Measurements from ENCODE around the gene AKAP13.

GRCh38 chr15:85389772-85390171, 9.4 kb downstream of the AKAP13 start:
- TF ChIP-seq POLR2AphosphoS5 (IDR thresholded peaks at IDR 0.05) (no peak), CTCF (IDR thresholded peaks at IDR 0.05; ENCODE audit: poor library complexity, severe bottlenecking) (no peak), EZH2 (IDR thresholded peaks at IDR 0.05; ENCODE audit: borderline replicate concordance, insufficient read depth, low read length, poor library complexity, severe bottlenecking) (no peak), RAD21 (conservative IDR thresholded peaks at IDR 0.05) (no peak), EP300 (conservative IDR thresholded peaks at IDR 0.05; ENCODE audit: poor library complexity, severe bottlenecking) (no peak), REST (IDR thresholded peaks at IDR 0.05; ENCODE audit: borderline replicate concordance) (no peak), TAF1 (IDR thresholded peaks at IDR 0.05; ENCODE audit: low read depth) (no peak), SMC3 (conservative IDR thresholded peaks at IDR 0.05; ENCODE audit: poor library complexity) (no peak), MXI1 (conservative IDR thresholded peaks at IDR 0.05; ENCODE audit: poor library complexity, severe bottlenecking) (no peak)

Measured in neural cell (in vitro differentiated cells).